COLO829 (cell line): ENCODE measurements around the gene ZBTB46.
A peak's percentile ranks its signal among the peaks of the same experiment; 100 is the strongest.
"Not testable (repeated sequence)": the region's sequence is repeated elsewhere in the genome, so short reads cannot be mapped to it uniquely, and the experiment has no call there.

Experiments
- DNase-seq: peaks from one replicate; pipeline ENCODE4 v3.0.0; 2012; ENCODE audit warnings: low spot score

Gene ZBTB46

GRCh38 chr20:63830841-63831588, at the start of gene ZBTB46:
Gene ZBTB46 (minus strand): TSS chr20:63831264. CDS start chr20:63790757, 40,507 bp downstream.
- peak; percentile 83 for DNase-seq

- no peak for DNase-seq
These were observed 48.0 kb upstream of the ZBTB46 start for GRCh38 chr20:63878899-63879663.

GRCh38 chr20:63877755-63878470, 46.8 kb upstream of the ZBTB46 start:
- DNase-seq: no peak

- no peak for DNase-seq
These were observed 45.5 kb upstream of the ZBTB46 start for GRCh38 chr20:63876489-63877036.

- not testable (repeated sequence) for DNase-seq
These were observed 43.2 kb upstream of the ZBTB46 start for GRCh38 chr20:63874241-63874640.

- no peak for DNase-seq
These were observed 42.5 kb upstream of the ZBTB46 start for GRCh38 chr20:63873477-63873971.

- no peak for DNase-seq
These were observed 37.2 kb upstream of the ZBTB46 start for GRCh38 chr20:63868264-63868663.

GRCh38 chr20:63867042-63867441, 36.0 kb upstream of the ZBTB46 start:
- not testable (repeated sequence) for DNase-seq

GRCh38 chr20:63864978-63865640, 34.0 kb upstream of the ZBTB46 start, which contains the start of gene TPD52L2:
Gene TPD52L2 (plus strand): TSS chr20:63865270. CDS start chr20:63865366, 96 bp downstream.
- peak; percentile 97 for DNase-seq

- no peak for DNase-seq
These were observed 33.5 kb upstream of the ZBTB46 start for GRCh38 chr20:63864545-63864977.

GRCh38 chr20:63863798-63864544, 32.9 kb upstream of the ZBTB46 start:
- DNase-seq: no peak

- DNase-seq: no peak
These were observed 32.1 kb upstream of the ZBTB46 start for GRCh38 chr20:63863021-63863797.

GRCh38 chr20:63861981-63862901, 31.2 kb upstream of the ZBTB46 start:
- no peak for DNase-seq

GRCh38 chr20:63861365-63861934, 30.4 kb upstream of the ZBTB46 start, which contains the start of gene ABHD16B:
Gene ABHD16B (plus strand): TSS chr20:63861498. CDS start chr20:63861541, 43 bp downstream.
- no peak for DNase-seq

GRCh38 chr20:63860325-63861051, 29.4 kb upstream of the ZBTB46 start:
- DNase-seq: no peak

GRCh38 chr20:63859166-63859699, 28.2 kb upstream of the ZBTB46 start:
- no peak for DNase-seq
